Measurements from ENCODE around the gene NDUFB1. TPM values are rescaled to one million over a fixed set of nuclear protein-coding genes. Genes with fewer than 3 reads are reported as not detected.

The NDUFB1 gene
- total RNA-seq, 2 experiments from 2014 or later: 102 TPM

DNA sequence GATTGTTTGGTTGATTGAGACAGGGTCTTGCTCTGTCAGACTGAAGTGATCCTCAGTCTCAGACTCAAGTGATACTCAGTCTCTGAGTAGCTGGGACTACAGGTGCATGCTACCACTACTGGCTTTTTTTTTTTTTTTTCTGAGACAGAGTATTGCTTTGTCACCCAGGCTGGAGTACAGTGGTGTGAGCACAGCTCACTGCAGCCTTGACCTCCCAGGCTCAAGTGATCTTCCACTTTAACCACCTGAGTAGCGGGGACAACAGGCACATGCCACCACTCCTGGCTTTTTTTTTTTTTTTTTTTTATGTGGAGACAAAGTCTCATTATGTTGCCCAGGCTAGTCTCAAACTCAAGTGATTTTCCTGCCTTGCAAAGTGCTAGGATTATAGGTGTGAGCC, 32.1 kb upstream of the NDUFB1 start:
- Mint-ChIP-seq H3K4me1 (ENCODE audit: low read depth) (peaks cover 17% of the 10 kb centered on the region), H3K27me3 (no peaks in the 10 kb centered on the region), H3K9me3 (no peaks in the 10 kb centered on the region), H3K27ac (no peak overlapping the region), H3K4me3 (no peak overlapping the region), H3K36me3 (ENCODE audit: low read depth) (peaks cover 45% of the 10 kb centered on the region)
- CTCF ChIA-PET: interaction anchor here (1.3 kb wide), 1 partner anchor 21 kb away, joined by 4 read pairs; no protein-coding TSS in a partner anchor
- DNase-seq: no peak
- no peak for ATAC-seq
- TF ChIP-seq, protein P1, sequence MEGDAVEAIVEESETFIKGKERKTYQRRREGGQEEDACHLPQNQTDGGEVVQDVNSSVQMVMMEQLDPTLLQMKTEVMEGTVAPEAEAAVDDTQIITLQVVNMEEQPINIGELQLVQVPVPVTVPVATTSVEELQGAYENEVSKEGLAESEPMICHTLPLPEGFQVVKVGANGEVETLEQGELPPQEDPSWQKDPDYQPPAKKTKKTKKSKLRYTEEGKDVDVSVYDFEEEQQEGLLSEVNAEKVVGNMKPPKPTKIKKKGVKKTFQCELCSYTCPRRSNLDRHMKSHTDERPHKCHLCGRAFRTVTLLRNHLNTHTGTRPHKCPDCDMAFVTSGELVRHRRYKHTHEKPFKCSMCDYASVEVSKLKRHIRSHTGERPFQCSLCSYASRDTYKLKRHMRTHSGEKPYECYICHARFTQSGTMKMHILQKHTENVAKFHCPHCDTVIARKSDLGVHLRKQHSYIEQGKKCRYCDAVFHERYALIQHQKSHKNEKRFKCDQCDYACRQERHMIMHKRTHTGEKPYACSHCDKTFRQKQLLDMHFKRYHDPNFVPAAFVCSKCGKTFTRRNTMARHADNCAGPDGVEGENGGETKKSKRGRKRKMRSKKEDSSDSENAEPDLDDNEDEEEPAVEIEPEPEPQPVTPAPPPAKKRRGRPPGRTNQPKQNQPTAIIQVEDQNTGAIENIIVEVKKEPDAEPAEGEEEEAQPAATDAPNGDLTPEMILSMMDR (IDR thresholded peaks at IDR 0.05): no peak
- POLR2A ChIA-PET: no interaction called here
- intact Hi-C loops (cut with micrococcal nuclease): no loop called here

DNA sequence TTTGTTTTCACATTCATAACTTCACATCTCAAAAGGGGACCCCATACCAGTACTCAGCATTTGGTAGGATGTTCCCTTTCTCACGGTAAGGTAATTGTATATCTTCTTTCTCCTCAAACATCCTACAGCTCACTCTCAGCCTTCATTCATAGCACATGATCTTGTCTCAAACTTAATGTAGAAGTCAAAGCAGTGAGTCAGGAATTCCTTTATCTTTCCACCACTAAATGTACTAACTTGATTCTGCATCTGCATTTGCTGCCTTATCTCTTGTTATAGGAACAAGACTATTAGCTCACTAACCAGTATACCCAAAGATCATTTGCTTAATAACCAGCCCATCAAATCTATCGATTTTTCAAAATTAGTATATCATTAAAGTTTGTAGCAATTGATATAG, 23.2 kb upstream of the NDUFB1 start:
- Mint-ChIP-seq H3K4me1 (ENCODE audit: low read depth) (peaks cover 5% of the 10 kb centered on the region), H3K4me3 (no peak overlapping the region), H3K36me3 (ENCODE audit: low read depth) (peaks cover 39% of the 10 kb centered on the region), H3K9me3 (no peaks in the 10 kb centered on the region), H3K27me3 (no peaks in the 10 kb centered on the region), H3K27ac (no peak overlapping the region)
- POLR2A ChIA-PET: interaction anchor here (1.0 kb wide), 1 partner anchor 22 kb away, joined by 3 read pairs; no protein-coding TSS in a partner anchor
- TF ChIP-seq, protein P1 (IDR thresholded peaks at IDR 0.05): no peak
- intact Hi-C loops (cut with micrococcal nuclease): no loop called here
- CTCF ChIA-PET: no interaction called here
- ATAC-seq (no peak), DNase-seq (no peak)

- ChIA-PET CTCF (no interaction called here), POLR2A (no interaction called here)
- H3K36me3 Mint-ChIP-seq (ENCODE audit: low read depth): peaks cover 35% of the 10 kb centered on the region
- intact Hi-C loops (cut with micrococcal nuclease): no loop called here
- H3K4me1 Mint-ChIP-seq (ENCODE audit: low read depth): peaks cover 5% of the 10 kb centered on the region
- H3K27ac Mint-ChIP-seq: no peak overlapping the region
- H3K4me3 Mint-ChIP-seq: no peak overlapping the region
- H3K9me3 Mint-ChIP-seq: no peaks in the 10 kb centered on the region
- TF ChIP-seq, protein P1 (IDR thresholded peaks at IDR 0.05): no peak
- H3K27me3 Mint-ChIP-seq: no peaks in the 10 kb centered on the region
- ATAC-seq (no peak), DNase-seq (no peak)
Observed at GRCh38 chr14:92143962-92144361, 22.5 kb upstream of the NDUFB1 start.

DNA sequence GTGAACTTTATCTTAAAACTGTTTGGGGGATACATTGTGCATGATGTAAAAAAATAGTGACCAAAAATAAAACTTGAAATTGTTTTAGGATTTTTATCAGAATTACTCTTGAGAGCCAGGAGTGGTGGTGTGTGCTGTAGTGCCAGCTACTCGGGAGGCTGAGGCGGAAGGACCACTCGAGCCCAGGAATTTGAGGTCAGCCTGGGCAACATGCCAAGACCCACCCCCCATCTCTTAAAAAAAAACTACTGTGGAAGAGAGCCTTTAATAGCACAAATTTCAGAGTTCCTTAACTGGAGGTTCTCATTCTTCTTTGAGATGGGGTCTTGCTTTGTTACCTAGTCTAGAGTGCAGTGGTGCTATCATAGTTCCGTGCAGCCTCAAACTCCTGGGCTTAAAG, 21.8 kb upstream of the NDUFB1 start:
- no peaks in the 10 kb centered on the region for H3K27me3 Mint-ChIP-seq
- intact Hi-C loops (cut with micrococcal nuclease): no loop called here
- peaks cover 34% of the 10 kb centered on the region for H3K36me3 Mint-ChIP-seq (ENCODE audit: low read depth)
- no peak for ATAC-seq
- ChIA-PET CTCF (no interaction called here), POLR2A (no interaction called here)
- no peak overlapping the region for H3K27ac Mint-ChIP-seq
- no peak for DNase-seq
- no peak overlapping the region for H3K4me3 Mint-ChIP-seq
- no peaks in the 10 kb centered on the region for H3K9me3 Mint-ChIP-seq
- TF ChIP-seq, protein P1 (IDR thresholded peaks at IDR 0.05): no peak
- peaks cover 5% of the 10 kb centered on the region for H3K4me1 Mint-ChIP-seq (ENCODE audit: low read depth)

DNA sequence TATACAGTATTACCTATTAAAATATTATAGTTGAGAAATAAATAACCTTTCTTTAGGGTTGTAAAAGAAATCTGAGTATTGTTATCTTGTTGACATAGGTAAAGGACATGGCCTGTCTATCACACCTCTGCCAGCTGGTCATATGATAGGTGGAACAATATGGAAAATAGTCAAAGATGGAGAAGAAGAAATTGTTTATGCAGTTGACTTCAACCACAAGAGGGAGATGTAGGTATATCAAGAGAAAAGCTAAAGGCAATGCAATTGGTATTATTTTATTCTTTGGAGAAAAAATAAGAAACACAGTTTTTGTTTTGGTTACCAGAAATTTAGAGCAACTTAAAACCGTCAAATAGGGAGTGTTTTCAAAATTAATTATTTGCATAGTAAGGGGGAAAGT, 13.8 kb upstream of the NDUFB1 start:
- H3K27ac Mint-ChIP-seq: no peak overlapping the region
- H3K9me3 Mint-ChIP-seq: no peaks in the 10 kb centered on the region
- DNase-seq (no peak), ATAC-seq (no peak)
- no peak overlapping the region for H3K4me3 Mint-ChIP-seq
- intact Hi-C loops (cut with micrococcal nuclease): no loop called here
- H3K27me3 Mint-ChIP-seq: no peaks in the 10 kb centered on the region
- ChIA-PET CTCF (interaction anchor here (0.6 to 1.5 kb wide), 9 partner anchors 10 to 552 kb away, joined by 3 to 4 read pairs (median 3); partner anchors contain the start of genes ATXN3, CPSF2 and NDUFB1), POLR2A (no interaction called here)
- H3K4me1 Mint-ChIP-seq (ENCODE audit: low read depth): peaks cover 2% of the 10 kb centered on the region
- TF ChIP-seq, protein P1 (IDR thresholded peaks at IDR 0.05): peak; percentile 55
- H3K36me3 Mint-ChIP-seq (ENCODE audit: low read depth): peaks cover 27% of the 10 kb centered on the region

All from activated CD8-positive, alpha-beta T cell treated with anti-CD3 and anti-CD28 coated beads for 36 hours (primary cell).